Osteoblast (primary cell): ENCODE results near the gene DIP2A. TPM values are rescaled to one million over a fixed set of nuclear protein-coding genes. Genes with fewer than 3 reads are reported as not detected.

ENCODE experiments used
- DNase-seq: peaks from one replicate; pipeline ENCODE4 v3.0.0; 2011; ENCODE audit warnings: low spot score, mixed read lengths; ENCODE audit not compliant: insufficient read length; ENCODE audit errors: missing footprints
- H2AFZ ChIP-seq: 2 replicates; pipeline ENCODE4 v1.6.0; 2011; ENCODE audit warnings: mild to moderate bottlenecking, low read length
- H3K27ac ChIP-seq: 2 replicates; pipeline ENCODE4 v1.5.1; 2011; ENCODE audit warnings: mild to moderate bottlenecking, low read depth, low read length, moderate library complexity
- H3K27me3 ChIP-seq: 2 replicates; pipeline ENCODE4 v1.6.0; 2012; ENCODE audit warnings: mild to moderate bottlenecking, control low read depth, inconsistent platforms, low read length, moderate library complexity; ENCODE audit not compliant: insufficient read depth
- H3K36me3 ChIP-seq: 2 replicates; pipeline ENCODE4 v1.5.1; 2011; ENCODE audit warnings: mild to moderate bottlenecking, low read length, control low read depth, moderate library complexity; ENCODE audit not compliant: insufficient read depth
- H3K4me1 ChIP-seq: 2 replicates; pipeline ENCODE4 v1.5.1; 2011; ENCODE audit warnings: mild to moderate bottlenecking, low read length, control low read depth, moderate library complexity; ENCODE audit not compliant: insufficient read depth
- H3K4me2 ChIP-seq: 2 replicates; pipeline ENCODE4 v1.6.0; 2011; ENCODE audit warnings: mild to moderate bottlenecking, low read length; ENCODE audit not compliant: insufficient read depth
- H3K4me3 ChIP-seq: fragments of 200-600 bp; sonication (generic); 3 replicates; pipeline ENCODE4 v1.5.1; 2012; ENCODE audit warnings: mild to moderate bottlenecking, low read length, inconsistent platforms; ENCODE audit not compliant: insufficient read depth
- H3K79me2 ChIP-seq: 2 replicates; pipeline ENCODE4 v1.6.0; 2012; ENCODE audit warnings: mild to moderate bottlenecking, low read length, control low read depth, inconsistent platforms; ENCODE audit not compliant: insufficient read depth
- H3K9me3 ChIP-seq: 2 replicates; pipeline ENCODE4 v1.5.1; 2011; ENCODE audit warnings: low read depth, low read length, control low read depth
- H4K20me1 ChIP-seq: 2 replicates; pipeline ENCODE4 v1.6.0; 2012; ENCODE audit warnings: mild to moderate bottlenecking, low read length, control low read depth; ENCODE audit not compliant: insufficient read depth
- total RNA-seq: library from RNA; depleted of rRNA; stranded (reverse); fragments of >200 nt; gene quantifications from 2 replicates; pipeline ENCODE4 v1.2.3, GENCODE V29; 2012
- TF ChIP-seq, protein P1 (sequence below): IDR thresholded peaks from 2 replicates; pipeline ENCODE4 v1.5.1; 2011; ENCODE audit warnings: mild to moderate bottlenecking, low read depth, low read length, moderate library complexity; ENCODE audit errors: extremely low read depth

The DIP2A gene
- total RNA-seq, 1 donor: 22.8 TPM

DNA sequence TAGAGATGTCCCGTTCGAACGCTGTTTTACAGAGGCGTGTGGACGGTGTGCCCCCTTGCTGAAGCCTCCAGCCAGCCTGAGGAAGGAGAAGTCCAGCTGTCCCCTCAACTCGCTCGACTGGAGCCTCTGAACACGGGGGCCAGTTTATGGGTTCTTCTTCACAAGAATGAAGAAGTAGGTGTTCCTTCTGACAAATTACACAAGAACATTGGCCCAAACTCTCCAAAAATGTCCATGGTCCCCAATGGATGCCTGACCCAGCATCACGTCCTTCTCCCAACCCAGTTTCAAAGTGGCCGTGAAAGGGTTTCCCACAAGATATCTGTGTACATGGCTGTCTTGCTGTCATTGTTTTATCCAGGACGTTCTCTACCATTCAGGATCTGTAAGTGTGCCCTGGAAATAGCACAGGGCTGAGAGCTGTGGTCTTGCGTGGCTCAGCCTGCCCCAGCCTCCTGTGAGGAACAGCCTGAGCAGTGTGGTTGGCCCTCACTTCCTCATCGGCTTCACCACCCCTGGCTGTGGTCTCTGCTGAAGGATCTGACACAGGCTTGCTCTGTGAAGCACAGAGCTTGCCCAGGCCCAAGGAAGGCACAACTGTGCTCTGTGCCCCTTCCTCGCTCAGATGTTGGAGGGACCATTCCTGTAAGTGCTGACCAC is 147.2 kb downstream of the DIP2A start:
- Histone ChIP-seq H3K79me2 (no peaks in the 10 kb centered on the region), H3K36me3 (no peaks in the 10 kb centered on the region), H3K27me3 (peaks cover 9% of the 10 kb centered on the region), H3K4me3 (no peak overlapping the region), H3K4me1 (peaks cover 6% of the 10 kb centered on the region), H3K9me3 (peaks cover 3% of the 10 kb centered on the region), H2AFZ (peak overlapping the region; percentile 79), H3K4me2 (no peak overlapping the region), H3K27ac (no peak overlapping the region), H4K20me1 (no peaks in the 10 kb centered on the region)
- TF ChIP-seq, protein P1, sequence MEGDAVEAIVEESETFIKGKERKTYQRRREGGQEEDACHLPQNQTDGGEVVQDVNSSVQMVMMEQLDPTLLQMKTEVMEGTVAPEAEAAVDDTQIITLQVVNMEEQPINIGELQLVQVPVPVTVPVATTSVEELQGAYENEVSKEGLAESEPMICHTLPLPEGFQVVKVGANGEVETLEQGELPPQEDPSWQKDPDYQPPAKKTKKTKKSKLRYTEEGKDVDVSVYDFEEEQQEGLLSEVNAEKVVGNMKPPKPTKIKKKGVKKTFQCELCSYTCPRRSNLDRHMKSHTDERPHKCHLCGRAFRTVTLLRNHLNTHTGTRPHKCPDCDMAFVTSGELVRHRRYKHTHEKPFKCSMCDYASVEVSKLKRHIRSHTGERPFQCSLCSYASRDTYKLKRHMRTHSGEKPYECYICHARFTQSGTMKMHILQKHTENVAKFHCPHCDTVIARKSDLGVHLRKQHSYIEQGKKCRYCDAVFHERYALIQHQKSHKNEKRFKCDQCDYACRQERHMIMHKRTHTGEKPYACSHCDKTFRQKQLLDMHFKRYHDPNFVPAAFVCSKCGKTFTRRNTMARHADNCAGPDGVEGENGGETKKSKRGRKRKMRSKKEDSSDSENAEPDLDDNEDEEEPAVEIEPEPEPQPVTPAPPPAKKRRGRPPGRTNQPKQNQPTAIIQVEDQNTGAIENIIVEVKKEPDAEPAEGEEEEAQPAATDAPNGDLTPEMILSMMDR: no peak
- DNase-seq: no peak

DNA sequence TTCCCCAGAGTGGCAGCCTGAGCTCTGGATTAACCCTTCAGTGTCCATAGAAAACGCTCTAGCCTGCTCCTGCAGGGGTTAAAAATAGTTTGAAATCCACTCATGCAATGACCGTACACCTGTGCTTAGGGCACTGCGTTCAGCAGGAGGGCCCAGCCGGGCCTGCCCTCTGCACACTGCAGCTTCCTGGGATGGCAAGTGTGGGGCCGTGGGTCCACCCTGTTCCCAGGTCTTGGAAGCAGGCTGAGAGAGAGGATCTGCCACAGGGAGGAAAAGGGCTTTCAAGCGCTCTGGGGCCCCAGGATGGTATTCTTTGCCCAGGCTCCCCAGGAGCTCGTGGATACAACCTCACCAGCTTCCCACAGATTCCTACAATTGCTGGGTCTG is 147.7 kb downstream of the DIP2A start:
- no peaks in the 10 kb centered on the region for H4K20me1 ChIP-seq
- peaks cover 6% of the 10 kb centered on the region for H3K4me1 ChIP-seq
- TF ChIP-seq, protein P1: no peak
- no peaks in the 10 kb centered on the region for H3K36me3 ChIP-seq
- H3K79me2 ChIP-seq: no peaks in the 10 kb centered on the region
- H2AFZ ChIP-seq: no peak overlapping the region
- H3K4me3 ChIP-seq: no peak overlapping the region
- no peak overlapping the region for H3K4me2 ChIP-seq
- H3K27ac ChIP-seq: no peak overlapping the region
- peaks cover 3% of the 10 kb centered on the region for H3K9me3 ChIP-seq
- peaks cover 9% of the 10 kb centered on the region for H3K27me3 ChIP-seq
- DNase-seq: no peak

DNA sequence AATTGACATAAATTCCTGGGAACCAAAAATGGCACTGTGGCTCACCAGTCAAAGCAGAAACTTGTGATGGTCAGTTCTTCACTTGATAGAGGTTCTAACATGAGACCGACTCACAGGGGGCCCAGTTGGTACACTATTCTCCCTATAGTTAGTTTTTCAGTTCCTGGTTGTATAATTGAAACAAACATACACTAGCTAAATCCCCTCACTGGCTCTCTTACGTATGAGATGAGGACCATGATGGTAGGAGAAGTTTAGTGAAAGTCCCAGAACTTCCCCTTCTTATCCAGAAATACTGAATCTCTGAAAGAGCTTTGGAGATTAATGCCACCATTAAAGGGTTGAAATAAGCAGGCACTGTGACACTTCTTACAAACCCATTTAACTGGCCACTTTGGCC is 148.9 kb downstream of the DIP2A start:
- peaks cover 6% of the 10 kb centered on the region for H3K4me1 ChIP-seq
- H4K20me1 ChIP-seq: no peaks in the 10 kb centered on the region
- no peak overlapping the region for H3K27ac ChIP-seq
- H3K4me2 ChIP-seq: no peak overlapping the region
- no peak for DNase-seq
- peaks cover 9% of the 10 kb centered on the region for H3K27me3 ChIP-seq
- no peak overlapping the region for H3K4me3 ChIP-seq
- H3K9me3 ChIP-seq: peaks cover 3% of the 10 kb centered on the region
- no peak overlapping the region for H2AFZ ChIP-seq
- H3K79me2 ChIP-seq: no peaks in the 10 kb centered on the region
- no peaks in the 10 kb centered on the region for H3K36me3 ChIP-seq
- TF ChIP-seq, protein P1: no peak

DNA sequence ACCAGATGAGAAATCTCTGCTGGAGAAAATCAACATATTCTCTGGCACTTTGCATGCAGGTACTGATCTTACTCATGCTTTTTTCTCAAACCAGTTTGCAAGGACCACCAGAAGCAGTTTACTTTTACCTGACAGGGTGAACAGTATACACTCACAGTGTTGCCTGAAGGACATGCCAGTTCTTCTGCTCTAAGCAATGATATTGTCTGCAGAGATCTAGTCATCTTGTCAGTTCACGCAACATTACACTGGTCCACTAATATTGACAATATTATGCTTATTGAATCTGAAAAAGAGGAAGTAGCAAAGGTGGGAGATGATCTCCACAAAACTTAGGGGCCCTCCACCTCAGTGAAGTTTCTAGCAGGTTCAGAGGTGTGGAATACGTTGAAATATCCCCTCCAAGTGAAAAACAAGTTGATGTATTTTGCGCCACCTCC is 150.0 kb downstream of the DIP2A start:
- peaks cover 3% of the 10 kb centered on the region for H3K9me3 ChIP-seq
- H3K4me2 ChIP-seq: no peak overlapping the region
- TF ChIP-seq, protein P1: no peak
- no peaks in the 10 kb centered on the region for H3K36me3 ChIP-seq
- H3K4me3 ChIP-seq: no peak overlapping the region
- H4K20me1 ChIP-seq: no peaks in the 10 kb centered on the region
- H3K79me2 ChIP-seq: no peaks in the 10 kb centered on the region
- peaks cover 9% of the 10 kb centered on the region for H3K27me3 ChIP-seq
- DNase-seq: no peak
- no peak overlapping the region for H3K27ac ChIP-seq
- peaks cover 6% of the 10 kb centered on the region for H3K4me1 ChIP-seq
- no peak overlapping the region for H2AFZ ChIP-seq
